ENCODE results near the gene PRKCE.

DNA sequence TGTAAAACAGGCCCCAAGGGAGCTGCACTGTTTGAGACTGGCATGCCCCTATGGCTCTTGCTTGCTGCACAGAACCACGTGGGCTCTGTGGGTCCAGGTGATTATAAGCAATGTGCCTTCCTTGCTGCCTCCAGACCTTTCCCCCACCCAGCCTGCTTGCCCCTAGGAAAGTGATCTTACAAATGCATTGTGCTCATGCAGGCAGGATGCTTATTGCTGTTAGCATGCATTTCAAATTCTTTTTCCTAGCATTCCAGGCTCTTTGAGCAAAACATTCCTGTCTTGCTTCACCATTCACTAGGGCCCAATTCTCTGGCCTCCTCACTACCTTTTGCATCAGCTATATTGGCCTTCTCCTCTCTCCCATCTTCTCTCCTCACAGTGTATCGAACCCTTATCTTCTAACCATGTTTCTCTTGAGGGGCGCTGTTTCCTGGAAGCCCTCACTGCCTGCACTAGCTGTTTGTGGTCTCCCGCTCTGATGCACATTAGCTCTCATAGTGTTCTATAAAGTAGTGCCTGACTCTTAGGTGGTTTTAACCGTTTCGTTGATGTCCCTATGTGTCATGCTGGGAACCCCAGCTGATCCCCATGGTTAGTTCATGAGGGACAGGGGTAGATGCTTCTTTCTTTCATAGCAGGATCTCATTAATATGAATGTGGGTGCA, 492.8 kb downstream of the PRKCE start:
- no peak for TF ChIP-seq POLR2A (IDR thresholded peaks at IDR 0.05; ENCODE audit: low read depth, low read length)
- TF ChIP-seq TAF1 (IDR thresholded peaks at IDR 0.05; ENCODE audit: borderline replicate concordance, low read depth, low read length): no peak
